ENCODE data around the gene CNTFR. TPM values are rescaled to one million over a fixed set of nuclear protein-coding genes. Genes with fewer than 3 reads are reported as not detected.

The CNTFR gene
- total RNA-seq, 1 donor: not detected

- no peak for DNase-seq (ENCODE audit: low read depth in 2 of 3, low spot score in 2 of 3)
Measured at GRCh38 chr9:34557426-34558321, 31.9 kb downstream of the CNTFR start.

- DNase-seq (ENCODE audit: low read depth in 2 of 3, low spot score in 2 of 3): no peak
Measured at GRCh38 chr9:34556949-34557348, 32.6 kb downstream of the CNTFR start.

GRCh38 chr9:34555936-34556525 lies 33.5 kb downstream of the CNTFR start:
- no peak for DNase-seq (ENCODE audit: low read depth in 2 of 3, low spot score in 2 of 3)

- no peak for DNase-seq (ENCODE audit: low read depth in 2 of 3, low spot score in 2 of 3)
Measured at GRCh38 chr9:34555500-34555899, 34.0 kb downstream of the CNTFR start.

- no peak for DNase-seq (ENCODE audit: low read depth in 2 of 3, low spot score in 2 of 3)
Measured at GRCh38 chr9:34555002-34555348, 34.5 kb downstream of the CNTFR start.

GRCh38 chr9:34554211-34555001 lies 35.1 kb downstream of the CNTFR start:
- DNase-seq (ENCODE audit: low read depth in 2 of 3, low spot score in 2 of 3): no peak

GRCh38 chr9:34553511-34554021 lies 36.0 kb downstream of the CNTFR start:
- DNase-seq (ENCODE audit: low read depth in 2 of 3, low spot score in 2 of 3): no peak

GRCh38 chr9:34552986-34553385 lies 36.5 kb downstream of the CNTFR start:
- no peak for DNase-seq (ENCODE audit: low read depth in 2 of 3, low spot score in 2 of 3)

- DNase-seq (ENCODE audit: low read depth in 2 of 3, low spot score in 2 of 3): no peak
Measured at GRCh38 chr9:34552606-34552981, 36.9 kb downstream of the CNTFR start.

- no peak for DNase-seq (ENCODE audit: low read depth in 2 of 3, low spot score in 2 of 3)
Measured at GRCh38 chr9:34551751-34552605, 37.5 kb downstream of the CNTFR start.

GRCh38 chr9:34550681-34551270 lies 38.7 kb downstream of the CNTFR start:
- no peak for DNase-seq (ENCODE audit: low read depth in 2 of 3, low spot score in 2 of 3)

- no peak for DNase-seq (ENCODE audit: low read depth in 2 of 3, low spot score in 2 of 3)
Measured at GRCh38 chr9:34550016-34550680, 39.4 kb downstream of the CNTFR start.

GRCh38 chr9:34549407-34549732 lies 40.2 kb downstream of the CNTFR start:
- no peak for DNase-seq (ENCODE audit: low read depth in 2 of 3, low spot score in 2 of 3)

- DNase-seq (ENCODE audit: low read depth in 2 of 3, low spot score in 2 of 3): peak in 2 of 3 donors; percentile 29 to 60
Measured at GRCh38 chr9:34547960-34548611, 41.4 kb downstream of the CNTFR start.

- DNase-seq (ENCODE audit: low read depth in 2 of 3, low spot score in 2 of 3): peak in 2 of 3 donors; percentile 68 to 77
Measured at GRCh38 chr9:34546834-34547827, 42.4 kb downstream of the CNTFR start.

GRCh38 chr9:34546102-34546833 lies 43.3 kb downstream of the CNTFR start:
- DNase-seq (ENCODE audit: low read depth in 2 of 3, low spot score in 2 of 3): no peak

- DNase-seq (ENCODE audit: low read depth in 2 of 3, low spot score in 2 of 3): no peak
Measured at GRCh38 chr9:34545497-34545896, 44.0 kb downstream of the CNTFR start.
